ENCODE results near the gene EIF5.

DNA sequence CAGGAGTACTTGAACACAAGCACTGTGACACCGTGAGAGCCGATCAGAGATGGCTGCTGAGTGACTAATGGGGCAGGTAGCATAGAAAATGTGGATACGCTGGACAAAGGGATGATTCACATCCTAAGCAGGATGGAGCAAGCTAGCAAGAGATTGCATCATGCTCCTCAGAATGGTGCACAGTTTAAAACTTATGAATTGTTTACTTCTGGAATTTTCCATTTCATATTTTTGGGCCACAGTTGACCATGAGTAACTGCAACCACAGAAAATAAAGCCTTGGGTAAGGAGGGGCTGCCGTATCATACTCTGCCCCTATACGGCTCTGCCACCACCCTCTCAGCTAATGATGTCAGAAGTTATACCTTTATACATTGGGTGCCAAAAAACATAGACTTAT, 27.8 kb downstream of the EIF5 start:
- TF ChIP-seq, protein P1, sequence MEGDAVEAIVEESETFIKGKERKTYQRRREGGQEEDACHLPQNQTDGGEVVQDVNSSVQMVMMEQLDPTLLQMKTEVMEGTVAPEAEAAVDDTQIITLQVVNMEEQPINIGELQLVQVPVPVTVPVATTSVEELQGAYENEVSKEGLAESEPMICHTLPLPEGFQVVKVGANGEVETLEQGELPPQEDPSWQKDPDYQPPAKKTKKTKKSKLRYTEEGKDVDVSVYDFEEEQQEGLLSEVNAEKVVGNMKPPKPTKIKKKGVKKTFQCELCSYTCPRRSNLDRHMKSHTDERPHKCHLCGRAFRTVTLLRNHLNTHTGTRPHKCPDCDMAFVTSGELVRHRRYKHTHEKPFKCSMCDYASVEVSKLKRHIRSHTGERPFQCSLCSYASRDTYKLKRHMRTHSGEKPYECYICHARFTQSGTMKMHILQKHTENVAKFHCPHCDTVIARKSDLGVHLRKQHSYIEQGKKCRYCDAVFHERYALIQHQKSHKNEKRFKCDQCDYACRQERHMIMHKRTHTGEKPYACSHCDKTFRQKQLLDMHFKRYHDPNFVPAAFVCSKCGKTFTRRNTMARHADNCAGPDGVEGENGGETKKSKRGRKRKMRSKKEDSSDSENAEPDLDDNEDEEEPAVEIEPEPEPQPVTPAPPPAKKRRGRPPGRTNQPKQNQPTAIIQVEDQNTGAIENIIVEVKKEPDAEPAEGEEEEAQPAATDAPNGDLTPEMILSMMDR (IDR thresholded peaks at IDR 0.05): no peak
- no peak for TF ChIP-seq POLR2A (IDR thresholded peaks at IDR 0.05)
